Pancreas (tissue), 10 donors: ENCODE results near the gene BUD23. TPM values are rescaled to one million over a fixed set of nuclear protein-coding genes. Genes with fewer than 3 reads are reported as not detected.

ENCODE experiments used
- ATAC-seq, 4 donors: fragments of 200-7000 bp; cut with Tn5 transposase; one replicate each; pipeline versions ENCODE4 v1.8.0 to v1.9.1; 2020; ENCODE audit warnings: mild to moderate bottlenecking in 4 of 4, moderate library complexity in 4 of 4
- DNase-seq, 6 donors: peaks; one replicate each; pipeline ENCODE4 v3.0.0-alpha.2; 2020
- FAIRE-seq: peaks from 2 replicates; lab custom pipeline; 2012; peaks lifted over from hg19 to GRCh38; lab: Jason Lieb, UNC
- H3K27ac ChIP-seq, 4 donors: fragments of 200-600 bp; sonication (generic); 1 replicate in 3 of 4; 2 replicates in 1 of 4; pipeline versions ENCODE4 v1.5.0 to v1.8.0; 2020
- H3K27me3 ChIP-seq, 4 donors: fragments of 200-600 bp; one replicate each; pipeline ENCODE4 v1.8.0; 2021
- H3K36me3 ChIP-seq, 3 donors: fragments of 200-600 bp; sonication (generic) in 1 of 3; one replicate each; pipeline versions ENCODE4 v1.5.0 to v1.8.0; 2020 to 2021
- H3K4me1 ChIP-seq, 3 donors: fragments of 200-600 bp; one replicate each; pipeline ENCODE4 v1.8.0; 2021
- H3K4me3 ChIP-seq, 4 donors: fragments of 200-600 bp; sonication (generic) in 2 of 4; one replicate each; pipeline versions ENCODE4 v1.5.0 to v1.8.0; 2020 to 2021
- H3K9me3 ChIP-seq, 4 donors: fragments of 200-600 bp; one replicate each; pipeline ENCODE4 v1.8.0; 2021
- WGBS, 2 donors: extraction: QIAGEN DNeasy Blood & Tissue Kit; methylation state at CpG; one replicate each; pipeline ENCODE4 v1.1.7; 2013; 5-methylcytosine and 5-hydroxymethylcytosine counted together
- intact Hi-C, 3 donors: fragments of 100-400 bp; cut with DNase I; formaldehyde crosslinking; loops; one replicate each; pipeline versions ENCODE4 v1.11.1 to v1.14.2; 2022
- polyA plus RNA-seq, 2 donors: library from polyadenylated mRNA; stranded (reverse); fragments of 200-250 nt; gene quantifications; one replicate each; pipeline ENCODE4 v1.2.3, GENCODE V29; 2013
- total RNA-seq, 6 donors: library from RNA; stranded (reverse); fragmentation: NEBNext Ultra II Directional in 4 of 6; extraction: Animal tissue kit (Norgen Biotek cat#: 25700) in 4 of 6; gene quantifications; one replicate each; pipeline versions ENCODE4 v1.2.1 to v1.2.4, GENCODE V29; 2021 to 2023
- TF ChIP-seq, protein P1 (sequence below), 4 donors: fragments of 200-600 bp; sonication (generic) in 3 of 4; IDR thresholded peaks; one replicate each; pipeline versions ENCODE4 v1.5.0 to v1.8.0; 2021; ENCODE audit warnings: antibody characterized with exemption in 4 of 4
- donor health status: healthy with polysubstance abuse.
- donor health status: DM: no; HTN: no; CAD: no; lungs with moderate emphysema.
- donor health status: DM: no; HTN: no; CAD: no.
- donor health status: control.
- donor health status: control.
- donor health status: Bipolar disorder and iron deficiency.
- donor health status: DM: yes; HTN: yes; CAD: no.
- donor health status: DM: no; HTN: no; CAD: no.
- donor health status: DM: no; HTN: no; CAD: no.
- donor health status: DM: yes; HTN: yes; CAD: no.

The BUD23 gene
- total and polyA plus RNA-seq, 8 donors = 26.9 to 62.9 (median 35.7) TPM

DNA sequence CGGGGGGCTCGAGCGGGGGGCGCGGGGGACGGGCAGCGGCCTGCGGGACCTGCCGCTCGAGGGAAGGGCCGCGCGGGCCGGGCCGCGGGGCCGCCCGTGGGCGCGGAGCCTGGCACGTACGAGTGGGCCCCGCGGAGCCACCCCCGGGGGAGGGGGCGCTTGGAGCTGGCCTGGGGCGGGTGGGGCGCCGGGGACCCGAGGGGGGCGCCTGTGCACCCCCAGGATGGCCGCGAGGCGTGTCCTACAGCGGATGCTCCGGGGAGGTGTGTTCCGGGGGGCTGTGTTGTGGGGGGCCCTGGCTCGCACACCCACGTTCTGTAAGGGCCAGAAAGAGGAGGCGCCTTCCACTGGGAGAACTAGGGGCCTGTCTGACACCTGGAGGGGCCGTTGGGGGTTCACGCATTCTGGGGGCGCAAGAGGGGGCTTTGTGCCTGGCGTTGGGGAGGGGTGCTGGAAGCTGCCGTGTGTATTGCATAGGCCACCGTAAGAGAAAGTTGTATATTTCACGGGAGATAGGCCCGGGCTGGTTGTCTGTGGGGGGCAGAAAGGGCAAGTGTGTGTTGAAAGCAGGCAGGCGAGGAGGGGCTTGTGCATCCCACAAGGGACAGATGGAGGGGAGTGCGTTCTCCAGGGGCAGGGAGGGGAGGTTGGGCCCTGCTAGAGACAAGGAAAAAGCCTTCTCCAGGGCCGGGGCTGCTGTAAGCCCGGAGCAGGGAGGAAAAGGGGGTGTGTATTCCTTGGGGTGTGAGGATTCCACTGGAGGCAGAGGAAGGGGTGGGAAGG lies 15.1 kb upstream of the BUD23 start:
- peak in 3 of 4 donors; percentile 5 to 9 (median 6) for ATAC-seq
- H3K27me3 ChIP-seq = no peaks in the 10 kb centered on the region
- TF ChIP-seq, protein P1, sequence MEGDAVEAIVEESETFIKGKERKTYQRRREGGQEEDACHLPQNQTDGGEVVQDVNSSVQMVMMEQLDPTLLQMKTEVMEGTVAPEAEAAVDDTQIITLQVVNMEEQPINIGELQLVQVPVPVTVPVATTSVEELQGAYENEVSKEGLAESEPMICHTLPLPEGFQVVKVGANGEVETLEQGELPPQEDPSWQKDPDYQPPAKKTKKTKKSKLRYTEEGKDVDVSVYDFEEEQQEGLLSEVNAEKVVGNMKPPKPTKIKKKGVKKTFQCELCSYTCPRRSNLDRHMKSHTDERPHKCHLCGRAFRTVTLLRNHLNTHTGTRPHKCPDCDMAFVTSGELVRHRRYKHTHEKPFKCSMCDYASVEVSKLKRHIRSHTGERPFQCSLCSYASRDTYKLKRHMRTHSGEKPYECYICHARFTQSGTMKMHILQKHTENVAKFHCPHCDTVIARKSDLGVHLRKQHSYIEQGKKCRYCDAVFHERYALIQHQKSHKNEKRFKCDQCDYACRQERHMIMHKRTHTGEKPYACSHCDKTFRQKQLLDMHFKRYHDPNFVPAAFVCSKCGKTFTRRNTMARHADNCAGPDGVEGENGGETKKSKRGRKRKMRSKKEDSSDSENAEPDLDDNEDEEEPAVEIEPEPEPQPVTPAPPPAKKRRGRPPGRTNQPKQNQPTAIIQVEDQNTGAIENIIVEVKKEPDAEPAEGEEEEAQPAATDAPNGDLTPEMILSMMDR (IDR thresholded peaks at IDR 0.05) = no peak

DNA sequence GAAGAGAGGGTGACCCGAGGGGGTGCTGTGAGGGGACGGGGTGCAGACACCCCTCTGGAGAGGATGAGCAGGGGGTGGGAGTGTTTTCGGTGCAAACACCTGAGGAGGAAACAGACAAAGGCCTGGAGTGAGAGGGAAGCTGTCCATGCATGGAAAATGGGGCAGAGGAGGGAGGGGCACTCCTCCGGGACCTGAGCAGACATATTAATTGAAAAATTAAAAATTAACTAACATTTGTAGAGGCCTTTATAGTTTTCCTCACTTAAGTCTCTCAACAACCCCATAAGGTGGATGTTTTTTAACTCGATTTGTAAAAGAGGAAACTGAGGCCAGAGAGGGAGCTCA lies 14.5 kb upstream of the BUD23 start:
- ATAC-seq (peak in 2 of 4 donors; percentile 4 to 12), FAIRE-seq (no peak), DNase-seq (no peak)
- 16 to 18% methylated on average over 5 of the region's 5 CpGs for WGBS, 2 donors
- intact Hi-C loops = no loop called here
- H3K9me3 ChIP-seq = no peaks in the 10 kb centered on the region
- no peaks in the 10 kb centered on the region for H3K27me3 ChIP-seq
- H3K36me3 ChIP-seq = no peaks in the 10 kb centered on the region
- H3K4me3 ChIP-seq = peak overlapping the region in 3 of 4 donors; percentile 51 to 67 (median 53)
- TF ChIP-seq, protein P1 (IDR thresholded peaks at IDR 0.05) = no peak
- peak overlapping the region; percentile 26 to 62 (median 42) for H3K27ac ChIP-seq
- no peaks in the 10 kb centered on the region for H3K4me1 ChIP-seq

More for the DNA sequence above, 15.1 kb upstream of the BUD23 start:
- peak overlapping the region in 2 of 4 donors; percentile 39 to 62 for H3K27ac ChIP-seq
- FAIRE-seq (no peak), DNase-seq (peak in 3 of 6 donors; percentile 30 to 74 (median 63))
- 1% methylated on average over 21 to 52 of the region's 52 CpGs for WGBS, 2 donors
- H3K36me3 ChIP-seq = no peaks in the 10 kb centered on the region
- intact Hi-C loops = no loop called here
- peak overlapping the region; percentile 23 to 67 (median 52) for H3K4me3 ChIP-seq
- no peaks in the 10 kb centered on the region for H3K4me1 ChIP-seq
- no peaks in the 10 kb centered on the region for H3K9me3 ChIP-seq

DNA sequence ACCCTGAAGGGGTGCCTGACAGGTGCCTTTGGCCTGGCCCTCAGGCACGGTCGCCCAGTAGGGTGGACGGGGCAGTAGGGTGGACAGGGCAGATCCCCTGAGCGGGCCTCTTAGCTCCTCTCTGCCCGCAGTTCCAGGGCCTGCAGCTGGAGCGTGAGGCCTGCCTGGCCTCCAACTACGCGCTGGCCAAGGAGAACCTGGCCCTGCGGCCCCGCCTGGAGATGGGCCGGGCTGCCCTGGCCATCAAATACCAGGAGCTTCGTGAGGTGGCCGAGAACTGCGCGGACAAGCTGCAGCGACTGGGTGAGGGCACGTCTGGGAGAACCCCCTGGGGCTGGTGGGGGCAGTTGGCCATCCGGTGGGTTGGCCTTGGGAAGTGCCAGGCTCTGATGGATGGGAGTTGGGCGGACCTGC lies 14.1 kb upstream of the BUD23 start:
- H3K36me3 ChIP-seq = no peaks in the 10 kb centered on the region
- FAIRE-seq = no peak
- peak overlapping the region; percentile 26 to 62 (median 42) for H3K27ac ChIP-seq
- no peaks in the 10 kb centered on the region for H3K4me1 ChIP-seq
- DNase-seq = peak in 4 of 6 donors; percentile 35 to 82 (median 45)
- intact Hi-C loops = no loop called here
- TF ChIP-seq, protein P1 (IDR thresholded peaks at IDR 0.05) = no peak
- peak overlapping the region in 2 of 4 donors; percentile 53 to 67 for H3K4me3 ChIP-seq
- WGBS, 2 donors = 55% methylated on average over 19 of the region's 19 CpGs
- H3K9me3 ChIP-seq = no peaks in the 10 kb centered on the region
- peak in 3 of 4 donors; percentile 2 to 6 (median 6) for ATAC-seq
- H3K27me3 ChIP-seq = no peaks in the 10 kb centered on the region

DNA sequence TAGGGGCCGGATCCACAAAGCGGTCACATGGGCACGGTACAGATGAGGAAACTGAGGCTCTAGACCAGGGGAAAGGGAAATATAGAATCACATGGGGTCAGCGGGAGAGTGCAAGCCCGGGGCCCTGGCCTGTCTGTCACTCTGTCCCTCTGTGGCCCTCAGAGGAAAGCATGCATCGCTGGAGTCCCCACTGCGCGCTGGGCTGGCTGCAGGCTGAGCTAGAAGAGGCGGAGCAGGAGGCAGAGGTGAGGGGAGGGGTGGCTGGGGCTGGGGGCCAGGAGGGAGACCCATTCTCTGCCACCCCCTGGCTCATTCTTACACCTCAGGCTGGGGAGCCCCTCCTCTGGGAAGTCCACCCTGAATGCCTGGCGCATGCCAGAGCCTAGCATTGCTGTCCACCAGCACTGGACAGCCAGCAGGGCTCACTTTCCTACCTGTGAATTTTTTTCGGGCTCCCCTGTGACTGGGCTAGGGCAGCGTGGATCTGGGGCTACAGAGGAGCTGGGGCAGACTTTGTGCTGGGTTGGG lies 13.5 kb upstream of the BUD23 start:
- Histone ChIP-seq H3K9me3 (no peaks in the 10 kb centered on the region), H3K4me3 (no peak overlapping the region), H3K36me3 (no peaks in the 10 kb centered on the region), H3K4me1 (no peaks in the 10 kb centered on the region), H3K27me3 (no peaks in the 10 kb centered on the region), H3K27ac (no peak overlapping the region)
- FAIRE-seq (no peak), ATAC-seq (no peak), DNase-seq (no peak)
- TF ChIP-seq, protein P1 (IDR thresholded peaks at IDR 0.05) = no peak
- intact Hi-C loops = no loop called here
- WGBS, 2 donors = 85 to 91% methylated on average over 12 of the region's 12 CpGs

DNA sequence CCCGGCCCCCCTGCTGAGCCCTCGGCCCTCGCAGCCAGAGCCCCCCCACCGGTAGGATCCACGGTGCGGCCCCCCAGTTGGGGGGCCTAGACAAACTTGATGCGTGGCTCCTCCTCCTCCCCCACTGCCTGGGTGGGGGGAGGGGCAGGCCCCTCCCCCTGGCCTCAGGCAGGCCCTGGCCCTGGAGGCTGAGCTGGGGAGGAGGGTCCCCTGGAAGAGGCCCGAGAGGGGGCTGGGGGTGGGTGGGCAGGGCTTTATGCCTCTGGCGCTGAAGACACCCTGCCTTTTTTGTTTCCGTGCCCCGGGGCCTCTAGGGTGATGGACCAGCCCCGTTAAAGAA lies 12.1 kb upstream of the BUD23 start:
- TF ChIP-seq, protein P1 (IDR thresholded peaks at IDR 0.05) = no peak
- H3K9me3 ChIP-seq = no peaks in the 10 kb centered on the region
- H3K4me3 ChIP-seq = no peak overlapping the region
- DNase-seq = no peak
- ATAC-seq = no peak
- no peaks in the 10 kb centered on the region for H3K36me3 ChIP-seq
- no peaks in the 10 kb centered on the region for H3K4me1 ChIP-seq
- no peak overlapping the region for H3K27ac ChIP-seq
- no peaks in the 10 kb centered on the region for H3K27me3 ChIP-seq
- 54 to 77% methylated on average over 8 to 12 of the region's 12 CpGs for WGBS, 2 donors
- FAIRE-seq = no peak
- intact Hi-C loops = no loop called here
